K562 (cell line): ENCODE results near the gene AKIRIN1. TPM values are rescaled to one million over a fixed set of nuclear protein-coding genes. Genes with fewer than 3 reads are reported as not detected.

ENCODE experiments used
- ATF7 ChIP-seq: fragments of 450-650 bp; IDR thresholded peaks from 2 replicates; pipeline ENCODE4 v1.7.1; 2014; ENCODE audit warnings: mild to moderate bottlenecking, moderate library complexity
- CTBP1 ChIP-seq: fragments of 450-650 bp; IDR thresholded peaks from 2 replicates; pipeline ENCODE4 v1.6.1; 2016; ENCODE audit warnings: borderline replicate concordance
- FOXK2 ChIP-seq, 2 experiments: fragments of 450-650 bp; IDR thresholded peaks in 1 of 2; conservative IDR thresholded peaks in 1 of 2; 2 replicates each; pipeline ENCODE4 v1.6.1; 2016; ENCODE audit warnings: low read depth in 2 of 2, mild to moderate bottlenecking in 1 of 2
- IFI16 ChIP-seq: fragments of 250-450 bp; sonication (Bioruptor Pico); IDR thresholded peaks from 2 replicates; pipeline ENCODE4 v2.1.2; 2022; ENCODE audit warnings: mild to moderate bottlenecking, inconsistent platforms
- NELFE ChIP-seq: IDR thresholded peaks from 2 replicates; pipeline ENCODE4 v1.6.1; 2011; ENCODE audit warnings: mild to moderate bottlenecking; ENCODE audit not compliant: insufficient read depth, insufficient read length
- NONO ChIP-seq, 2 experiments: fragments of 200-400 bp in 1 of 2; fragments of 450-650 bp in 1 of 2; formaldehyde crosslinking in 1 of 2; IDR thresholded peaks; 2 replicates each; pipeline ENCODE4 v1.6.1; 2017; ENCODE audit warnings: low read depth in 2 of 2, mild to moderate bottlenecking in 2 of 2, moderate library complexity in 2 of 2, low read length in 1 of 2
- POLR2A ChIP-seq: fragments of 450-650 bp; conservative IDR thresholded peaks from 2 replicates; pipeline ENCODE4 v1.6.1; 2016
- POLR2B ChIP-seq: fragments of 450-650 bp; IDR thresholded peaks from 2 replicates; pipeline ENCODE4 v1.6.1; 2018; ENCODE audit warnings: low read depth; ENCODE audit not compliant: partially characterized antibody
- RAD51 ChIP-seq: fragments of 450-650 bp; IDR thresholded peaks from 2 replicates; pipeline ENCODE4 v1.7.1; 2016; ENCODE audit warnings: low read depth, mild to moderate bottlenecking, borderline replicate concordance
- RBBP5 ChIP-seq: fragments of 200-600 bp; sonication (generic); IDR thresholded peaks from 2 replicates; pipeline ENCODE4 v1.6.1; 2012; ENCODE audit warnings: borderline replicate concordance, mild to moderate bottlenecking, low read length, control low read depth, inconsistent platforms; ENCODE audit not compliant: insufficient read depth, poor library complexity, severe bottlenecking
- SETDB1 ChIP-seq: IDR thresholded peaks from one replicate; pipeline ENCODE4 v1.6.1; 2012; ENCODE audit warnings: low read length, control low read depth, inconsistent platforms
- ZFP91 ChIP-seq: sonication (generic); formaldehyde crosslinking; IDR thresholded peaks from 2 replicates; pipeline ENCODE4 v1.8.0; 2022; ENCODE audit warnings: mild to moderate bottlenecking, missing genetic modification reagents
- ZKSCAN3 ChIP-seq: fragments of 250-450 bp; sonication (Bioruptor Pico); IDR thresholded peaks from 2 replicates; pipeline ENCODE4 v1.4.0; 2020
- ZNF507 ChIP-seq: conservative IDR thresholded peaks from 2 replicates; pipeline ENCODE4 v1.6.1; 2017; ENCODE audit warnings: missing genetic modification characterization, missing compliant biosample characterization
- ZNF764 ChIP-seq: fragments of 250-450 bp; sonication (Bioruptor Pico); IDR thresholded peaks from 2 replicates; pipeline ENCODE4 v1.4.0; 2020; ENCODE audit warnings: low read depth, mild to moderate bottlenecking, moderate library complexity
- polyA plus RNA-seq, 8 experiments: library from polyadenylated mRNA; depleted of rRNA in 4 of 8; stranded (reverse) in 5 of 8; unstranded in 3 of 8; fragments of >200 nt; fragmentation: Nextera tagmentation in 2 of 8; fragmentation: Illumina TruSeq in 1 of 8; extraction: Ambion mirVana in 2 of 8; extraction: Trizol in 1 of 8; gene quantifications; 2 replicates each; pipeline versions ENCODE4 v1.2.1 to v1.2.3, GENCODE V29; 2011 to 2014; ENCODE audit warnings: inconsistent platforms in 1 of 8, missing spikeins in 1 of 8
- total RNA-seq, 7 experiments: library from RNA; depleted of rRNA in 6 of 7; stranded (reverse); fragments of >200 nt in 6 of 7; fragmentation: Illumina TruSeq in 2 of 7; extraction: Trizol in 2 of 7; gene quantifications; 2 replicates each; pipeline versions ENCODE4 v1.2.1 to v1.2.3, GENCODE V29; 2011 to 2021; ENCODE audit warnings: low replicate concordance in 1 of 7
- TF ChIP-seq, protein P1 (sequence below): fragments of 250-450 bp; sonication (Bioruptor Pico); IDR thresholded peaks from 2 replicates; pipeline ENCODE4 v1.8.0; 2022; ENCODE audit warnings: inconsistent platforms, mild to moderate bottlenecking, moderate library complexity, borderline replicate concordance
- TF ChIP-seq, protein P2 (sequence below): fragments of 200-800 bp; sonication (Bioruptor generic); IDR thresholded peaks from 2 replicates; pipeline ENCODE4 v1.6.1; 2016; ENCODE audit warnings: missing genetic modification characterization, missing compliant biosample characterization
- TF ChIP-seq, protein P3 (sequence below): IDR thresholded peaks from 3 replicates; pipeline ENCODE4 v1.6.1; 2011; ENCODE audit warnings: borderline replicate concordance, mild to moderate bottlenecking; ENCODE audit not compliant: insufficient read length, insufficient read depth
- TF ChIP-seq, protein P4 (sequence below): IDR thresholded peaks from 2 replicates; pipeline ENCODE4 v1.6.1; 2014; ENCODE audit warnings: antibody characterized with exemption

AKIRIN1 gene
- total and polyA plus RNA-seq, 9 of the 15 experiments (the other 6 are each of a cell fraction or from before 2014, with no cell fraction given) = 11.5 to 139 (median 83.4) TPM

GRCh38 chr1:38958967-38959366 is 32.1 kb upstream of the AKIRIN1 start (continued):
- TF ChIP-seq CTBP1 (no peak), RBBP5 (no peak), IFI16 (no peak), NELFE (no peak), ZNF764 (no peak), FOXK2 (conservative IDR thresholded peaks at IDR 0.05 in 1 of 2, IDR thresholded peaks at IDR 0.05 in 1 of 2; ENCODE audit: low read depth in 2 of 2) (no peak), NONO (IDR thresholded peaks at IDR 0.05; ENCODE audit: low read depth in 2 of 2, low read length in 1 of 2) (no peak), ZKSCAN3 (CRISPR knock-in tag) (no peak), ZFP91 (CRISPR knock-in tag) (no peak), SETDB1 (no peak), POLR2B (no peak), POLR2A (no peak), ATF7 (no peak), ZNF507 (tag) (no peak), RAD51 (no peak)
- TF ChIP-seq, protein P1, sequence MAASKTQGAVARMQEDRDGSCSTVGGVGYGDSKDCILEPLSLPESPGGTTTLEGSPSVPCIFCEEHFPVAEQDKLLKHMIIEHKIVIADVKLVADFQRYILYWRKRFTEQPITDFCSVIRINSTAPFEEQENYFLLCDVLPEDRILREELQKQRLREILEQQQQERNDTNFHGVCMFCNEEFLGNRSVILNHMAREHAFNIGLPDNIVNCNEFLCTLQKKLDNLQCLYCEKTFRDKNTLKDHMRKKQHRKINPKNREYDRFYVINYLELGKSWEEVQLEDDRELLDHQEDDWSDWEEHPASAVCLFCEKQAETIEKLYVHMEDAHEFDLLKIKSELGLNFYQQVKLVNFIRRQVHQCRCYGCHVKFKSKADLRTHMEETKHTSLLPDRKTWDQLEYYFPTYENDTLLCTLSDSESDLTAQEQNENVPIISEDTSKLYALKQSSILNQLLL (CRISPR knock-in tag) = no peak
- TF ChIP-seq, protein P2, sequence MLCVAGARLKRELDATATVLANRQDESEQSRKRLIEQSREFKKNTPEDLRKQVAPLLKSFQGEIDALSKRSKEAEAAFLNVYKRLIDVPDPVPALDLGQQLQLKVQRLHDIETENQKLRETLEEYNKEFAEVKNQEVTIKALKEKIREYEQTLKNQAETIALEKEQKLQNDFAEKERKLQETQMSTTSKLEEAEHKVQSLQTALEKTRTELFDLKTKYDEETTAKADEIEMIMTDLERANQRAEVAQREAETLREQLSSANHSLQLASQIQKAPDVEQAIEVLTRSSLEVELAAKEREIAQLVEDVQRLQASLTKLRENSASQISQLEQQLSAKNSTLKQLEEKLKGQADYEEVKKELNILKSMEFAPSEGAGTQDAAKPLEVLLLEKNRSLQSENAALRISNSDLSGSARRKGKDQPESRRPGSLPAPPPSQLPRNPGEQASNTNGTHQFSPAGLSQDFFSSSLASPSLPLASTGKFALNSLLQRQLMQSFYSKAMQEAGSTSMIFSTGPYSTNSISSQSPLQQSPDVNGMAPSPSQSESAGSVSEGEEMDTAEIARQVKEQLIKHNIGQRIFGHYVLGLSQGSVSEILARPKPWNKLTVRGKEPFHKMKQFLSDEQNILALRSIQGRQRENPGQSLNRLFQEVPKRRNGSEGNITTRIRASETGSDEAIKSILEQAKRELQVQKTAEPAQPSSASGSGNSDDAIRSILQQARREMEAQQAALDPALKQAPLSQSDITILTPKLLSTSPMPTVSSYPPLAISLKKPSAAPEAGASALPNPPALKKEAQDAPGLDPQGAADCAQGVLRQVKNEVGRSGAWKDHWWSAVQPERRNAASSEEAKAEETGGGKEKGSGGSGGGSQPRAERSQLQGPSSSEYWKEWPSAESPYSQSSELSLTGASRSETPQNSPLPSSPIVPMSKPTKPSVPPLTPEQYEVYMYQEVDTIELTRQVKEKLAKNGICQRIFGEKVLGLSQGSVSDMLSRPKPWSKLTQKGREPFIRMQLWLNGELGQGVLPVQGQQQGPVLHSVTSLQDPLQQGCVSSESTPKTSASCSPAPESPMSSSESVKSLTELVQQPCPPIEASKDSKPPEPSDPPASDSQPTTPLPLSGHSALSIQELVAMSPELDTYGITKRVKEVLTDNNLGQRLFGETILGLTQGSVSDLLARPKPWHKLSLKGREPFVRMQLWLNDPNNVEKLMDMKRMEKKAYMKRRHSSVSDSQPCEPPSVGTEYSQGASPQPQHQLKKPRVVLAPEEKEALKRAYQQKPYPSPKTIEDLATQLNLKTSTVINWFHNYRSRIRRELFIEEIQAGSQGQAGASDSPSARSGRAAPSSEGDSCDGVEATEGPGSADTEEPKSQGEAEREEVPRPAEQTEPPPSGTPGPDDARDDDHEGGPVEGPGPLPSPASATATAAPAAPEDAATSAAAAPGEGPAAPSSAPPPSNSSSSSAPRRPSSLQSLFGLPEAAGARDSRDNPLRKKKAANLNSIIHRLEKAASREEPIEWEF = no peak
- TF ChIP-seq, protein P3, sequence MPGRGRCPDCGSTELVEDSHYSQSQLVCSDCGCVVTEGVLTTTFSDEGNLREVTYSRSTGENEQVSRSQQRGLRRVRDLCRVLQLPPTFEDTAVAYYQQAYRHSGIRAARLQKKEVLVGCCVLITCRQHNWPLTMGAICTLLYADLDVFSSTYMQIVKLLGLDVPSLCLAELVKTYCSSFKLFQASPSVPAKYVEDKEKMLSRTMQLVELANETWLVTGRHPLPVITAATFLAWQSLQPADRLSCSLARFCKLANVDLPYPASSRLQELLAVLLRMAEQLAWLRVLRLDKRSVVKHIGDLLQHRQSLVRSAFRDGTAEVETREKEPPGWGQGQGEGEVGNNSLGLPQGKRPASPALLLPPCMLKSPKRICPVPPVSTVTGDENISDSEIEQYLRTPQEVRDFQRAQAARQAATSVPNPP = no peak
- TF ChIP-seq, protein P4, sequence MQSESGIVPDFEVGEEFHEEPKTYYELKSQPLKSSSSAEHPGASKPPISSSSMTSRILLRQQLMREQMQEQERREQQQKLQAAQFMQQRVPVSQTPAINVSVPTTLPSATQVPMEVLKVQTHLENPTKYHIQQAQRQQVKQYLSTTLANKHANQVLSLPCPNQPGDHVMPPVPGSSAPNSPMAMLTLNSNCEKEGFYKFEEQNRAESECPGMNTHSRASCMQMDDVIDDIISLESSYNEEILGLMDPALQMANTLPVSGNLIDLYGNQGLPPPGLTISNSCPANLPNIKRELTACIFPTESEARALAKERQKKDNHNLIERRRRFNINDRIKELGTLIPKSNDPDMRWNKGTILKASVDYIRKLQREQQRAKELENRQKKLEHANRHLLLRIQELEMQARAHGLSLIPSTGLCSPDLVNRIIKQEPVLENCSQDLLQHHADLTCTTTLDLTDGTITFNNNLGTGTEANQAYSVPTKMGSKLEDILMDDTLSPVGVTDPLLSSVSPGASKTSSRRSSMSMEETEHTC = no peak
